Measurements from ENCODE around the gene GCLM. TPM values are rescaled to one million over a fixed set of nuclear protein-coding genes. Genes with fewer than 3 reads are reported as not detected.

GCLM gene
- total and polyA plus RNA-seq, 9 of the 15 experiments (the other 6 are each of a cell fraction or from before 2014, with no cell fraction given), result 9.3 to 71.6 (median 24.5) TPM

- TF ChIP-seq E2F6 (IDR thresholded peaks at IDR 0.05; ENCODE audit: borderline replicate concordance in 1 of 2, extremely low read depth in 1 of 2, insufficient read depth in 1 of 2, insufficient read length in 1 of 2, low read depth in 1 of 2, low read length in 1 of 2, poor library complexity in 1 of 2, severe bottlenecking in 1 of 2), result peak; percentile 76 to 85
- no peak for TF ChIP-seq TRIM28 (IDR thresholded peaks at IDR 0.05)
- TF ChIP-seq ZNF134 (CRISPR knock-in tag; conservative IDR thresholded peaks at IDR 0.05), result 0 out of 2 replicates have a peak, but pooled peaks have one; percentile 37
- TF ChIP-seq CREB5 (CRISPR knock-in tag; IDR thresholded peaks at IDR 0.05), result no peak
- no peak for TF ChIP-seq HMG20B (CRISPR knock-in tag; IDR thresholded peaks at IDR 0.05)
- TF ChIP-seq SRSF7 (optimal IDR thresholded peaks at IDR 0.05; ENCODE audit: low read depth, low read length), result no peak
- no peak for TF ChIP-seq ATF4 (CRISPR knock-in tag; IDR thresholded peaks at IDR 0.05)
- no peak for TF ChIP-seq MYNN (IDR thresholded peaks at IDR 0.05)
- TF ChIP-seq MYNN (CRISPR knock-in tag; IDR thresholded peaks at IDR 0.05), result no peak
- no peak for TF ChIP-seq NUFIP1 (IDR thresholded peaks at IDR 0.05; ENCODE audit: partially characterized antibody)
- no peak for TF ChIP-seq ZNF212 (CRISPR knock-in tag; IDR thresholded peaks at IDR 0.05)
- TF ChIP-seq ETV5 (CRISPR knock-in tag; IDR thresholded peaks at IDR 0.05; ENCODE audit: low read depth), result 0 out of 2 replicates have a peak, but pooled peaks have one; percentile 53
- no peak for TF ChIP-seq TAF9B (IDR thresholded peaks at IDR 0.05; ENCODE audit: partially characterized antibody)
- no peak for TF ChIP-seq NR0B1 (IDR thresholded peaks at IDR 0.05; ENCODE audit: partially characterized antibody)
- no peak for TF ChIP-seq ZSCAN29 (IDR thresholded peaks at IDR 0.05)
- TF ChIP-seq ZNF263 (CRISPR knock-in tag; IDR thresholded peaks at IDR 0.05; ENCODE audit: borderline replicate concordance), result no peak; the same call in 1 of the 2 replicates
- TF ChIP-seq, protein P1, sequence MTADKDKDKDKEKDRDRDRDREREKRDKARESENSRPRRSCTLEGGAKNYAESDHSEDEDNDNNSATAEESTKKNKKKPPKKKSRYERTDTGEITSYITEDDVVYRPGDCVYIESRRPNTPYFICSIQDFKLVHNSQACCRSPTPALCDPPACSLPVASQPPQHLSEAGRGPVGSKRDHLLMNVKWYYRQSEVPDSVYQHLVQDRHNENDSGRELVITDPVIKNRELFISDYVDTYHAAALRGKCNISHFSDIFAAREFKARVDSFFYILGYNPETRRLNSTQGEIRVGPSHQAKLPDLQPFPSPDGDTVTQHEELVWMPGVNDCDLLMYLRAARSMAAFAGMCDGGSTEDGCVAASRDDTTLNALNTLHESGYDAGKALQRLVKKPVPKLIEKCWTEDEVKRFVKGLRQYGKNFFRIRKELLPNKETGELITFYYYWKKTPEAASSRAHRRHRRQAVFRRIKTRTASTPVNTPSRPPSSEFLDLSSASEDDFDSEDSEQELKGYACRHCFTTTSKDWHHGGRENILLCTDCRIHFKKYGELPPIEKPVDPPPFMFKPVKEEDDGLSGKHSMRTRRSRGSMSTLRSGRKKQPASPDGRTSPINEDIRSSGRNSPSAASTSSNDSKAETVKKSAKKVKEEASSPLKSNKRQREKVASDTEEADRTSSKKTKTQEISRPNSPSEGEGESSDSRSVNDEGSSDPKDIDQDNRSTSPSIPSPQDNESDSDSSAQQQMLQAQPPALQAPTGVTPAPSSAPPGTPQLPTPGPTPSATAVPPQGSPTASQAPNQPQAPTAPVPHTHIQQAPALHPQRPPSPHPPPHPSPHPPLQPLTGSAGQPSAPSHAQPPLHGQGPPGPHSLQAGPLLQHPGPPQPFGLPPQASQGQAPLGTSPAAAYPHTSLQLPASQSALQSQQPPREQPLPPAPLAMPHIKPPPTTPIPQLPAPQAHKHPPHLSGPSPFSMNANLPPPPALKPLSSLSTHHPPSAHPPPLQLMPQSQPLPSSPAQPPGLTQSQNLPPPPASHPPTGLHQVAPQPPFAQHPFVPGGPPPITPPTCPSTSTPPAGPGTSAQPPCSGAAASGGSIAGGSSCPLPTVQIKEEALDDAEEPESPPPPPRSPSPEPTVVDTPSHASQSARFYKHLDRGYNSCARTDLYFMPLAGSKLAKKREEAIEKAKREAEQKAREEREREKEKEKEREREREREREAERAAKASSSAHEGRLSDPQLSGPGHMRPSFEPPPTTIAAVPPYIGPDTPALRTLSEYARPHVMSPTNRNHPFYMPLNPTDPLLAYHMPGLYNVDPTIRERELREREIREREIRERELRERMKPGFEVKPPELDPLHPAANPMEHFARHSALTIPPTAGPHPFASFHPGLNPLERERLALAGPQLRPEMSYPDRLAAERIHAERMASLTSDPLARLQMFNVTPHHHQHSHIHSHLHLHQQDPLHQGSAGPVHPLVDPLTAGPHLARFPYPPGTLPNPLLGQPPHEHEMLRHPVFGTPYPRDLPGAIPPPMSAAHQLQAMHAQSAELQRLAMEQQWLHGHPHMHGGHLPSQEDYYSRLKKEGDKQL (CRISPR knock-in tag; IDR thresholded peaks at IDR 0.05; ENCODE audit: borderline replicate concordance), result no peak
Measured at GRCh38 chr1:93846206-93846991, 62.8 kb downstream of the GCLM start (continued).

Measured in K562 (cell line).